Activated naive CD4-positive, alpha-beta T cell treated with anti-CD3 and anti-CD28 coated beads, Interleukin-2, amount 50 U/mL, for 72 hours (primary cell): ENCODE measurements around the gene FLNB. TPM values are rescaled to one million over a fixed set of nuclear protein-coding genes. Genes with fewer than 3 reads are reported as not detected.

ENCODE experiments used
- ATAC-seq, 2 donors: fragments of 150-1000 bp; cut with Tn5 transposase; 2 replicates each; pipeline ENCODE4 v1.10.0; 2021; ENCODE audit warnings: mild to moderate bottlenecking in 2 of 2, moderate library complexity in 2 of 2
- DNase-seq, 2 donors: peaks; one replicate each; pipeline ENCODE4 v3.0.0; 2021 to 2022; ENCODE audit warnings: low spot score in 2 of 2
- H3K27ac Mint-ChIP-seq, 2 donors: one replicate each; pipeline ENCODE4 v1.8.0; 2022; ENCODE audit warnings: mild to moderate bottlenecking in 2 of 2, mixed read lengths in 2 of 2
- H3K36me3 Mint-ChIP-seq, 2 donors: one replicate each; pipeline ENCODE4 v1.8.0; 2022; ENCODE audit warnings: mixed read lengths in 2 of 2
- H3K9me3 Mint-ChIP-seq, 2 donors: one replicate each; pipeline ENCODE4 v1.8.0; 2022; ENCODE audit warnings: mixed read lengths in 2 of 2
- total RNA-seq, 2 donors: library from RNA; stranded (reverse); gene quantifications; one replicate each; pipeline ENCODE4 v1.2.3, GENCODE V29; 2022

FLNB gene
- total RNA-seq, 2 donors from 2014 or later = 17.5 to 34.2 TPM

DNA sequence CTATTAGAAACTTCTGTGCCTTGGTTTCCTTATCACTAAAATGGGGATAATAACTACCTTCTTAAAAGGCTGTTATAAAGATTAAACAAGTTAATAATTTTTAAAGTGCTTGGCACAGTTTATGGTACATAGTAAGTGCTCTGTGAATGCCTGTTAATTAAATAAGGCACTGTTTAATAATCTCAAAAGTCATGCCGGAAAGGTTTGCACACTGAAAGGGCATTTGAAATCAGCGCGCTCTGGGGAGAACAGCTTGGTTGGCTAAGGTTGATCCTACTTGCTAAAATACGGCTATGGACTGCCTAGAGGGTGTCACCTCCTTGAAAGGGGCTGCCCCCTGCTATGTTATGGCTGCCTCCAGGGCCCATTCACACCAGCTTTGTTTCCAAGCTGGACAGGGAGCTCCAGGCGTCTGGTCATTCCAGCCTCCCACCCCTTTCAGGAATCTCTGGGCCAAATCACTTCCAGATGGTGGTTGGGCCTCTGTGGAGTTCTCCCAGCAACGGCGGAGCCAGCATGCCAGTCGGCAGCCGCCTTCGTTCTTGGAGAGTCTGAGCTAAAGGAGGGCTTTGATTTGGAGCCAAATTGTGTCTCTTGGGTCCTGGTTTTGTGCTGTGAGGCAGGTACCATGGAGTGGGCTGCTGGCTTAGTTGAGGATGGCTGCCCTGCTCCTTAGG, 5.9 kb downstream of the FLNB start:
- no peaks in the 10 kb centered on the region for H3K36me3 Mint-ChIP-seq
- H3K27ac Mint-ChIP-seq = no peak overlapping the region
- DNase-seq (no peak), ATAC-seq (no peak)
- H3K9me3 Mint-ChIP-seq = no peaks in the 10 kb centered on the region

DNA sequence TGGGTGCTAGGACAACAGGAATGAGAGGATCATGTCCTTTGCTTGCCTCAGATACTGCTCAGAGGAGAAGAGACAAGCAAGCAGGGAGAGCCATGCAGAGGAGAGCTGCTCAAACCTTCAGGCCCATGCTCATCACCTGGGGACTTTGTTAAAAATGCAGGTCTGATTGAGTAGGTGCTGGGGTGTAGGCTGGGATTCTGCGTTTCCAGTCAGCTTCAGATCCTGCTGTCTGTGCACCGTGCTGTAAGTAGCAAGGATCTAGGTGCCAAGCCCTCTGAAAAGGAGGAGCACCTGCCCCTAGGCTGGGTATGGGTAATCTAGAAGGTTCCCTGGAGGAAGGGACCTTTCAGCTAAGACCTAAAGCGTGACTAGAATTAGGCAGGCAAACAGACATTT, 7.3 kb downstream of the FLNB start:
- no peaks in the 10 kb centered on the region for H3K36me3 Mint-ChIP-seq
- no peaks in the 10 kb centered on the region for H3K9me3 Mint-ChIP-seq
- H3K27ac Mint-ChIP-seq = no peak overlapping the region
- no peak for ATAC-seq
- DNase-seq = no peak

DNA sequence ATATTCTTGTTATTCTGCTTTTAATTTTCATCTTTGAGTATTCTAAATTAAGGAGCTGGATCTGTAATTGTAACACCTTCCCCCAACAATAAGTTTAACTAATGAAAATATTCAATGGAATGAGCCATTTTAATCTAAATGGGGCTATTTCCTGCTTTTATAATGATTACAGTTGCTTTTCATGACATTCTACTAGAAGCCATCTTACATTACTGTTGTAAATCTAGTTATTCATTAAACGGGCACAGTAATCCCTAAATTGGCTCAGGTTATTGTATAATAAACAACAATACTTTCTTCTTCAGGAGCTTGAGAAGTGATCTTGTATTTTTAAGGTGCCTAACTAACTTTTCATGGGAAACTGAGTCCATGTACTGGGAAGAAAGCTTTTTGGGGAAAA, 8.5 kb downstream of the FLNB start:
- Mint-ChIP-seq H3K36me3 (no peaks in the 10 kb centered on the region), H3K9me3 (no peaks in the 10 kb centered on the region), H3K27ac (no peak overlapping the region)
- DNase-seq (no peak), ATAC-seq (no peak)

DNA sequence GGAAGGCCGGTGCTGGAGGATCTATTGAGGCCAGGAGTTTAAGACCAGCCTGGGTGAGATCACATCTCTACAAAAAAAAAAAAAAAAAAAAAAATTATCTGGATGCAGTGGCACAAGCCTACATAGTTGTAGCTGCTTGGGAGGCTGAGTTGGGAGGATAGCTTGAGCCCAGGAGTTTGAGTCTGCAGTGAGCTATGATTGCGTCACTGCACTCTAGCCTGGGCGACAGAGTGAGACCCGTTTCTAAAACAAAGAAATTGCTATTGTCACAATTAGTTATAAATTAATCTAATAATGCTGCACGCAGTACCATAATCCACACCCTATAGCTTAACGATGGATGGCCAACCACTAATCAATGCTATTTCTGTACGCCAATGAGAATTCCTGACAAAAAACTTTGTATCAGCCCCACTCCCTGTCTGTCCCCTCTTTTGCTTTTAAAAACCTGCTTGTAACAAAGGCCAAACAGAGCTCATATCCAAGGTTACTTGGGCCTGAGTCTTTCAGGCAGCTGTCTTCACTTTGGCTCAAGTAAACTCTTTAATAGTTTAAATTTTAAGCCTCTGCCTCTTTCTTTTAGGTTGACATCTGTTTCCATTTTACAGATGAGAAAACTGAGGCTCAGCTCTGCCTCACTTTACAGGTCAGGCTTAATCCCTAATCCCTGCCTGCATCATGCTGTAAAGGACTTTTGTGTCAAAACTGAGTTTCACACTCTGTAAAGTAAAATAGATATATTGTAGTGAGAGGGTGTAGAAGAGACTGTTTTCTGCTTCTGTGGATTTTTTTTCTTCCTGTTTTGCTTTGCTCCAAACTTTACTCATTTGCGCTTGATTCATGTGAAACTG, 10.9 kb downstream of the FLNB start:
- ATAC-seq = peak in 1 of 2 donors; percentile 32
- DNase-seq = no peak
- H3K27ac Mint-ChIP-seq = peak overlapping the region; percentile 46 to 60
- no peaks in the 10 kb centered on the region for H3K9me3 Mint-ChIP-seq
- no peaks in the 10 kb centered on the region for H3K36me3 Mint-ChIP-seq

DNA sequence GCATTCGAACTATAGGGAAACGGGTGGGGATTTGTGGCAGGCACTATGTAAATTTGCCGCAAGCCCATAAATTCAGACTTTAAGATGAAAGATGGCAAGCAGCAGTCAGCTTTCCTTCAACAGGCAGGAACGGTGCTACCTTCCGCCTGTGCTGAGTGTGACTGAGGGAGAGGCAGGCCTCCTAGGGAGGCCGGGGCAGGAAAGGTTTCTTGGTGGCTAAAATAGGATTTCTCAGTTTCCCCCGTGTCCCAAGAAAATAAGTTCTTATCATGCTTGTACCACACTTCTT, 12.5 kb downstream of the FLNB start:
- Mint-ChIP-seq H3K27ac (no peak overlapping the region), H3K9me3 (no peaks in the 10 kb centered on the region), H3K36me3 (no peaks in the 10 kb centered on the region)
- DNase-seq (no peak), ATAC-seq (no peak)

DNA sequence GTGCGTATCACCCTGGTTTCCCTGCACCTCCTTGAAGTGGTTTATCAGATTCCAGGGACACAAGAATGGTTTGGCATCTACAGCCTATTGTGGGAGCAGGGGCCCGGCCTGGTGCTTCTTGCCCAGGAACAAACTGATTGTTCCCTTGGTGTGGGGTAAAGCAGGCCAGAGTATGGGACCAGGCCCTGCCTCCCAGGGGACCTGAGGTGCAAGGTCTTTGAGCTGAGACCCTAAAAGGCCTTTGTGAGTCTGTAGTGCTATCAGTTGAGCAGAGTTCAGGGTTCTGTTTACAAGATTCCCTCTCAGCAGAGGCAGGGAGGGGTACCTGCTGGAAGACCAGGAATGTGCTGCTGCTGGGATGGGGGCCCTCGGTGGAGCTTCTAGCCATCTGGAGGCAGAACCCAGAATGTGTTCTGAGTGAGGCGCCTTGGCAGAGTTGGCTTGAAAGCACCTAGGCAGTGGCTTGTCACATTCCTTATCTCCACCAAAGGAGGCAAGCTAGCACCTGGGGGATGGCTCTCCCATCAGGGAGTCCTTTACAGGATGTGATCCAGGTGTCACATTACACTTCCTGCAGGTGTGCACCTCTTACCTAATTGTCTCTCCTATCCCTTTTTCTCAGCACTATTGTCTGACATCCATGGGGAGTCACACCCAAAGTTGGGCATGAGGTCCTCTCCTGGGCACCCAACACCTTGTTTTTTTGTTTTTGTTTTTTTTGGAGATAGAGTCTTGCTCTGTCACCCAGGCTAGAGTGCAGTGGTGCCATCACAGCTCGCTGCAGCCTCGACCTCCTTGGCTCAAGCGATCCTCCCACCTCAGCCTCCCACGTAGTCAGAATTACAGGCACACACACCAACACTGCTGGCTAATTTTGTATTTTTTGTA, 13.1 kb downstream of the FLNB start:
- Mint-ChIP-seq H3K9me3 (no peaks in the 10 kb centered on the region), H3K27ac (peak overlapping the region in 1 of 2 donors; percentile 15), H3K36me3 (no peaks in the 10 kb centered on the region)
- ATAC-seq = no peak
- DNase-seq = no peak

DNA sequence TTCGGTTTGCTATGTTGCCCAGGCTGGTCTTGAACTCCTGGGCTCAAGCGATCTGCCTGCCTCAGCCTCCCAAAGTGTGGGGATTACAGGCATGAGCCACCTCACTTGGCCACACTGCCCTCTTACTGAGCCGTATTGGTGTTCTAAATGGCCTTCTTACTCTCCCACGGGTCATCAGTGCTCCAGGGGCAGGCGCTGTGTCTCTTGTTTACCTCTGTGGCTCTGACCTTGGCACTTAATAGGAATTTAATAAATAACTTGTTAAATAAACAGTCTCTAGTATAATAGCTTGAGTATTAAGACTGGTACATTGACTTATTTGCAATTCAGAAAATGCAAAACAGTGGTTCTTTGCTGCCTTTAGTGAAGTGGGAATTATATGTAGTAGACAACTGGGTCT, 13.7 kb downstream of the FLNB start:
- H3K36me3 Mint-ChIP-seq = no peaks in the 10 kb centered on the region
- ATAC-seq (no peak), DNase-seq (no peak)
- no peaks in the 10 kb centered on the region for H3K9me3 Mint-ChIP-seq
- H3K27ac Mint-ChIP-seq = peak overlapping the region; percentile 15 to 74

DNA sequence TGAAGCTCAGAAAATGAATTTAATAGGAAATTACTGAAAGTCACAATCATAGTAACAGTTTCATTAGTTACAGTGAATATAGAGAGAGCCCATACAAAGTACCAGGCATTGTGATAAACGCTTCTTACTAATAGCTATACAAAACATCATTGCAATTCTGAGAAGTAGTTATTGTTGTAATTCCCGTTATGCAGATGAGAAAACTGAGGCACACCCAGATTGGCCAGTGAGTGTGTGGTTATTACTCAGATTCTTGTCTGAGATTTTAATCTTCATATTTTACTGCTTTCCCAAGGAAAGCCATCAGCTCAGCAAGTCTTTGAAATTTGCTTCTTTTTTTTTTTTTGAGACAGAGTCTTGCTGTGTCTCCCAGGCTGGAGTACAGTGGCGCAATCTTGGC, 14.3 kb downstream of the FLNB start:
- Mint-ChIP-seq H3K36me3 (no peaks in the 10 kb centered on the region), H3K27ac (no peak overlapping the region), H3K9me3 (no peaks in the 10 kb centered on the region)
- DNase-seq (no peak), ATAC-seq (peak; percentile 72 to 74)

DNA sequence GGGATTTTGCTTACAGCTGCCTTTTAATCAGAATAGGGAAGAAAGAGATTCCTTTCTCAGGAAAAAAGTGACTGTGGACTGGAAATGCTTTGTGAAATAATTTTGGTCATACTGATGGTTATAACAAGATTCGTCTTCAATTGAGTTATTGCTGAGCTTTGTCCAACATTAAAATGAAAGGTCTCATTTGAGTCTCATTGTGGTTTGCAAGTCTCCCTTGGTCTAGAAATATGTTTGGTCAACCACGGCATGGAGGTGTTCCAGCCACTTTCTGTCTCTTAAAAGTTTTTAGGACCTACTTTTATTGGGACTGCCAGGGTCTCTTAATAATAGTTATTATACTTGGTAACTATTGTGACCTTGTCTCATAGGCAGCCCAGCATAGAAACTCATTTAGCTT, 15.3 kb downstream of the FLNB start:
- H3K9me3 Mint-ChIP-seq = no peaks in the 10 kb centered on the region
- H3K27ac Mint-ChIP-seq = no peak overlapping the region
- no peak for DNase-seq
- H3K36me3 Mint-ChIP-seq = no peaks in the 10 kb centered on the region
- no peak for ATAC-seq

DNA sequence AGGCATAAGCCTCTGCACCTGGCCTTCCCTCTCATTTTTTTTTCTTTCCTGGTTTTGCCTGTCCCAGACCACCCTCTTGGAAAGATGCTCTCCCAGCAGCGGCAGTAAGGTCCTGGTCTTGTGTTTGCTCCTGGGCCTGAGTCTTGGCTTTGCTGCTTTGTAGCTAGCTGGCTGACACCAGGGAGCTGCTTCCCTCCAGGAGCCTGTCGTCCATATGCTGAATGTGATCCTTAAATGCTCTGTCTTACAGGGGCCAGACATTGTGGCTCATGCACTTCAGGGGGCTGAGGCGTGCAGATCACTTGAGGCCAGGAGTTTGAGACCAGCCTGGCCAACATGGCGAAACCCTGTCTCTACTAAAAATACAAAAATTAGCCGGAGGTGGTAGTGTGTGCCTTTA, 17.2 kb downstream of the FLNB start:
- no peaks in the 10 kb centered on the region for H3K36me3 Mint-ChIP-seq
- no peak overlapping the region for H3K27ac Mint-ChIP-seq
- H3K9me3 Mint-ChIP-seq = no peaks in the 10 kb centered on the region
- ATAC-seq = no peak
- DNase-seq = no peak

DNA sequence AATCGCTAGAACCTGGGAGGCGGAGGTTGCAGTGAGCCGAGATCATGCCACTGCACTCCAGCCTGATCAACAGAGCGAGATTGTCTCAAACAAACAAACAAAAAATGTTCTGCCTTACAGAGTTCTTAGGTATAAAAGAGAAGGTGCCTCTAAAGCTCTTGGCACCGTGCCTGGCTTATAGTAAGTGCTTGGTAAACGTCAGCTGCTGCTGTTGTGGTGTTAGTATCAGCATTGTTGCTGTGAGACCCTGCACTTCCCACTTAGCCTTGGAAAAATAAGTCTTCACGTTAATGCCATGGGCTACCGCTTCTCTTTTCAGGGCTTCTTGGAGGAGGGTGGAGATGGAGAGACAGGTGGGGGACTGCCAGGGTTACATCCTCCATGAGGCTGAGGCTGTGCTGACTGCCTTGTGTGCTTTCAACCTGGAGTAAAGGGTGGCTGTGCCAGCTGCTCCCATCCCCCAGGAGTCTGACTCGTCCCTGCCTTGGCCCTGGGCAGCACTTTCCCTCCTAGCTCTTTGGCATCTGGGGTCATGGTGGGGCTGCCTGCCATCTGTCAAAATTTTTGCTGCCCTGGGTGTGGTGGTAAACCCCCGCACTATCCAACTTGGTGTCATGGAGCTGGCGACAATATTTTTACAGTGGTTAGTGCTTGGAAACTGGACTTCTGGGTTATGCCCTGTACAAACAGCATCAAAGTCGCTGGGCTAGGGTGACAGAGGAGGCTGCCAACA, 17.8 kb downstream of the FLNB start:
- Mint-ChIP-seq H3K36me3 (no peaks in the 10 kb centered on the region), H3K27ac (peak overlapping the region in 1 of 2 donors; percentile 87), H3K9me3 (no peaks in the 10 kb centered on the region)
- no peak for DNase-seq
- no peak for ATAC-seq

DNA sequence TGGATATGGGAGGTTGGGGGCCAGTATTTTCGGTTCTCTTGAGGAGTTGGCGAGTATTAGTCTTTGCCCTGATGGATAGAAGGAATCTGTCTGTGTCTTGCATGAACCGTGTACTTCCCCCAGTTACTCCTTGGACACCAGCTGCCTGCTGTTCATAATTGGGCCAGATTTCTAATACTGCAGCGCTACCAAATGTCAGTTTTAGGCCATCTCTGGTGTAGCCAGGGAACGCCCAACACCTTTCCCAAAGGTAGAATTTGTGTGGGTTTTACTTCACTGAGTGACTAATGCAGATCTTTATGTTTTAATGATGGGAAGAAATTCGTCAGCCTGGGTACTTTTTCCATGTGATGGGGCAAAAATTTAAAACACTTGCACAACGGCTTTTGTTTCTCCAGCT, 18.4 kb downstream of the FLNB start:
- DNase-seq = no peak
- ATAC-seq = peak; percentile 26 to 36
- no peaks in the 10 kb centered on the region for H3K9me3 Mint-ChIP-seq
- no peaks in the 10 kb centered on the region for H3K36me3 Mint-ChIP-seq
- H3K27ac Mint-ChIP-seq = peak overlapping the region in 1 of 2 donors; percentile 87

DNA sequence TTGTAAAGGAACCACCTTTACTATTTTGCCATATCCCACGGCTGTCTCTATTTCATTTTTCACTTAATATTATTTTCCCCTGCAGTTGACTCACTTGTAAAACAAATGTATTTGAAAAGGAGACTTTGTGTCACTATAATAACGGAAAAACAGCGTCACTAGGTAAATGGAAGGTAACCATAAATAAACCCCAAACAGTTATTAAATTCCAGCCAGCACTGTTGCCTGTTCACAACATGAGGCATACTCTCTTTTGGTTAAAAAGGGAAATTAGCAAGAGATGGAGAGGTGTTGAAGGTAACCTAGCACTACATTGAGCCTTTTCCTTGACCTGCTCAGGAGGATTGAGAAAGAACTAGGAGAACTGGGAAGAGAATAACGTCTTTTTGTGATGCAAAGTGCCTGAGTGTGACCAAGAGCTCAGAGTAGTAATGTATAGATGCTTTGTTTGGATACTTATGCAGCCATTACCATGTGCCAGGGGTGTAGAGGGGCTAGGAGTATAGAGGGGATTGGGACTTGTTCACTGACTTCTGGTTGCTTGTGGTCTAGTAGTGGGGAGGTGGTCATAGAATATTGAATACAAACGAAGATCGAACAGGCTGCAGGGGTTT, 19.6 kb downstream of the FLNB start:
- Mint-ChIP-seq H3K27ac (peak overlapping the region; percentile 42 to 53), H3K36me3 (no peaks in the 10 kb centered on the region), H3K9me3 (no peaks in the 10 kb centered on the region)
- DNase-seq (no peak), ATAC-seq (peak; percentile 28 to 61)

DNA sequence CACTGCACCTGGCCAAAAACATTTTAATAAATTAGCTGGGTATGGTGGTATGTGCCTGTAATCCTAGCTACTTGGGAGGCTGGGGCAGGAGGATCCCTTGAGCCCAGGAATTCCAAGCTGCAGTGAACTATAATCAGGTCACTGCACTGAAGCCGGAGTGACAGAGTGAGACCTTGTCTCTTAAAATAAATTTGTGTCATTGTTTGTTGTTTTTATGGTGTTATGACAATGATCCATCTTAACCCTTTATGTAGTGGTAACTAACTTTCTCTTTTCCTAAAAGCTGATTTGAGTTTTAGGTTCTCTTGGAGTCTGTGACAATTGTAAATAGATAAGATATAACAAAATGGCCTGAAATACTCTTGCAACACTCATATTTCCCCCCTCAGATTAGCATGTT, 20.7 kb downstream of the FLNB start:
- no peaks in the 10 kb centered on the region for H3K9me3 Mint-ChIP-seq
- ATAC-seq (no peak), DNase-seq (no peak)

DNA sequence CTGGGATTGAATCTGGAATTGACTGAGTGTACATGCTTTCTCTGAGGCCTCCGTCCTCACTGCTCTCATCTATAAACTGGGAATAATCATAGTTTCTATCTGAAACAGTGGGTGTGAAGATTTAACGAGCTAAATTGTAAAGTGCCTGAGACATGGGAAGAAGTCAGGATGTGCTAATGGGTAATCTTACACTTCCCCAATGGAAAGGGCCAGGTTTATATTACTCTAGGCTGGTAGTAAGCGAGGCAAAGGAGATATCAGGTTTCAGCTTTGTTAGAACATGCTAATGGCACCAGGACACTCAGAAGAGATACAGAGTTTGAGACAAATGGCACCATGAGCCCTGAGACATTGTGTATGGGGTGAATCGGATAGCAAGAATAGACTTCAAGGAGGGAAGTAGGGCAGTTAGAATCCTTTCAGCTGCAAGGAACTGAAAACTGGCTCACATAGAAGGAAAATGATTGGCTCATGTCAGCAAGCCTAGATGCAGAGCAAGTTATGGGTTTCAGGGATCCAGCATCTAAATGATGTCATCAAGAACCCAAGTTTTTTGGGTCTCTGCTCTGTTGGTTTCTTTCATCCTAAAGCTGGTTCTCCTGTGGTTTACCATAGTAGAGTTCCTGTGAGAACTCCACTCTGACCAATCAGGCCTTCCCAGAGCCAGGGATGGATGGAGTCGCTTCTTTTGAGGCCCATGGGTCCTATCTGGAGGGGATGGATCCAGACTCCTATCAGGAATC, 21.8 kb downstream of the FLNB start:
- ATAC-seq (no peak), DNase-seq (no peak)
- Mint-ChIP-seq H3K27ac (no peak overlapping the region), H3K9me3 (no peaks in the 10 kb centered on the region), H3K36me3 (no peaks in the 10 kb centered on the region)

More for the DNA sequence above, 20.7 kb downstream of the FLNB start:
- Mint-ChIP-seq H3K27ac (no peak overlapping the region), H3K36me3 (no peaks in the 10 kb centered on the region)

DNA sequence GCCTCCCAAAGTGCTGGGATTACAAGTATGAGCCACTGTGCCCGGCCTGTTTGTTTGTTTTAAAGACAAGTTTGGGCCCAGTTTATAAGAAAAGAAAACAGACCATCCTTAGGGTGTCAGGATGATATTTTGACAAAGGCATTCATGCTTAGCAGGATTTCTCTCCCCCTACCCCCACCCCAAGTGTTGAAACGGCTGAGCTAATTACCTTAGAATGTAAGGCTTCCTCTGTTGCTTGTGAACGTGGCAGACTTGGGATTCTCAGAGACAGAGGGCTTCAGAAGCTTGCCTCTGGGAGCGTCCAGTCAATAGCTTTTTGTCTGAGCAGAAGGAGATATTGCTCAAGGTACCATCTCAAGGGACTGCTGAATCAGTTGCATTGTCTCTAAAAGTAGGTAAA, 24.0 kb downstream of the FLNB start:
- H3K9me3 Mint-ChIP-seq = no peaks in the 10 kb centered on the region
- ATAC-seq (no peak), DNase-seq (no peak)
- H3K36me3 Mint-ChIP-seq = no peaks in the 10 kb centered on the region
- H3K27ac Mint-ChIP-seq = no peak overlapping the region
